NCI-H2171 treated with DMSO at 0.1 percent for 48 hours (cell line): Measurements from ENCODE around the gene MGRN1.

ENCODE experiments used
- DNase-seq: peaks from one replicate; lab custom pipeline; 2025; lab: John Stamatoyannopoulos, UW

Gene MGRN1

DNA sequence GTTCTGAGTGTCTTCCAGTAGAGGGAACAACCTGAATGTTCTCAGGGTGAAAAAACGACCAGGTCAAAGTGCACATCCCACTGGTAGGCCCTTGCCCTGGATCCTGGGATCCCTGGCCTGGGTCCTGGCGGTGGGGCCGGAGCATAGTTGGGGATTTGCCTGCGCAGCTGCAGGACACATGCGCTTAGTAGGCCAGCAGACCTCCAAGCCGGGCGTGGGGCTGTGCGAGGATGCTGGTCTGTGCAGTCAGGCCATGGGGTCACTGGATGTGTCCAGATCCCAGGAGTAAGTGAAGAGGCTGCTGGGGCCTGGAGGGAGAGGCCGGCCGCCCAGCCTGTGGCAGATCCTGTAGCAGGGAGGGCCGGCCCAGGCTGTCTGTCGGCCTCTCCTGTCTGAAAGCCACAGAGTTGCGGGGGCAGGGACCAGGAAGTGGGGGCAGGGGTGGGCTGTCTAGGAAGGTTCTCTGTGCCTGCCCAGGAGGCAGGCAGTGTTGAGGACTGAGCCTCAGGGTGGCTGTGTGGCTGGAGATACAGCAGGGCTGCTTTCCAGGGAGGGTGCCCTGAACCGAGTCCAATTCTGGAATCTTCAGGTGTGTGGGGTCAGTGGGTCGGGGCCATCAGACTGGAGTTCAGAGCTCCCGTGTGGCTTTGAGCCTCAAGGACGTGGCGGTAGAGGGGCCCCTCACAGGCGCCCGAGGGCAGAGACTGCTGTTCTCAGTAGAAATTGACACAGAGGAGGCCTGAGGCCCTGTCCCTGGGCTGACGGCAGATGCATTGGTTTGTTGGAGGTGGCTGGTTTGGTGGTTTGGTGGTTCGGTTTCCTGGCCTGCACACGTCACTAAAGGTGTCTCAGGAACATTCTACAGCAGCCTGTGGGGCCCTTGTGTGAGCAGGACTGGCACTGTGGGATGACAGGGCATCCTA, 51.5 kb downstream of the MGRN1 start:
- DNase-seq, result no peak

DNA sequence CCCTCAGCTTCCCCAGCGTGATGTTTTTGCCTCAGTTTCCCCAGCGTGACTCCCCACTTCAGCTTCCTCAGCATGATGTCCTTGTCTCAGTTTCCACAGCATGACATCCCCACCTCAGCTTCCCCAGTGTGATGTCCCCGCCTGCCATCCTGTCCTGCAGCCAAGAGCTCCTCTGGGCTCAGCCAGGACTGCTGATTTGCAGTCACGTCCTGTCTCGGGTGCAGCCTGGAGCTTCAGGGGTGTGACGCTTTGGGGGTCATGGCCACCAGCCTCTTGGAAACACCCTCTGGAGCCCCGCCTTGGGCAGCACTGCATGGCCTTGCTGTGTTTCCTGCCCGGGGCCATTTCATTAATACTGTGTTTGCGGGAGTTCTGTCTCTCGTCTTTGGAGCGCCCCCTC, 52.2 kb downstream of the MGRN1 start:
- DNase-seq, result no peak

- DNase-seq, result no peak
Measured at GRCh38 chr16:4677390-4677789, 52.8 kb downstream of the MGRN1 start.

DNA sequence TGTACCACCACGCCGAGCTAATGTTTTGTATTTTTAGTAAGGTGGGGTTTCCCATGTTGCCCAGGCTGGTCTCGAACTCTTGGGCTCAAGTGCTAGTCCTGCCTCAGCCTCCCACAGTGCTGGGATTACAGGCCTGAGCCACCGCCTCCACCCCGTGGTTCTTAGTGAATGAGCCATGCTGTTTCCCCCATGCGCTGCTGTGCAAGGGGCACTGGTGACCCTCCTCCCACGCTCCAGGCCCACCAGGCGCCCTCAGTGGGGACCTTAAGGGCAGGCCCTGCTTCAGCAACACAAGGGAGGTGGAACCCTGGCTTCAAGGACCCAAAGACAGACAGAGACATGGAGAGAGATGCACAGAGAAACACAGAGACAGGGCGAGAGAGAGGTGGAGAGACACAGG, 53.4 kb downstream of the MGRN1 start:
- DNase-seq, result no peak

- DNase-seq, result no peak
Measured at GRCh38 chr16:4678596-4678995, 54.0 kb downstream of the MGRN1 start.

GRCh38 chr16:4679156-4679849, 54.7 kb downstream of the MGRN1 start:
- DNase-seq, result peak; percentile 9

- no peak for DNase-seq
Measured at GRCh38 chr16:4679850-4680636, 55.4 kb downstream of the MGRN1 start.

GRCh38 chr16:4680673-4681470, 56.2 kb downstream of the MGRN1 start:
- DNase-seq, result no peak

- DNase-seq, result no peak
Measured at GRCh38 chr16:4681471-4682083, 57.0 kb downstream of the MGRN1 start.

- DNase-seq, result no peak
Measured at GRCh38 chr16:4682084-4682591, 57.5 kb downstream of the MGRN1 start.

DNA sequence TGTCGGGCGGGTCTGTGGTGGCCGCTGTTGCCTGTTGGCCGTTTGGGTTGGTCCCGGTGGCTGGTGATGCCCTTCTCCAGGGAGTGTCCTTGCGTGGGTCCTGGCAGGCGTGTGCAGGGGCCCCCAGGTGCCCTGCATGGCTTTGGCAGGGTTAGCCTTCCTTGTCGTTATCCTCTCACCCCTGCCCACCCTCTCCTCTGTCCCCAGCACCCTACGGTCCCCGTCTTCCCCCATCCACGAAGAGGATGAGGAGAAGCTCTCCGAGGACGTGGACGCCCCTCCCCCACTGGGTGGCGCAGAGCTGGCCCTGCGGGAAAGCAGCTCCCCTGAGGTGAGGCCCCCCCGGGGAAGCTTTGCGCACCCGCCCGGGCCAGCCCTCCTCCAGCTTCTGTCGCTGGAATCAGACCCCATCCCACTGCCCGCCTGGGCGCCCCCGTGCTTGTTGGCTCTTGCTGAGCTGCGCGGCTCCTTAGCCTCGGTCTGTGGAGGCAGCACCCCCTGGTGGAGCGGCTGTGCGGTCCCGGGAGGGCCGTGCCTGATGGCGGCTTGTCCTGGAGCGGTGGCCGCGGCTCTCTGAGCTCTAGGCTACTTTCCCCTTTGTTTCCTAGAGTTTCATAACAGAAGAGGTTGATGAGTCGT, 58.1 kb downstream of the MGRN1 start:
- no peak for DNase-seq

DNA sequence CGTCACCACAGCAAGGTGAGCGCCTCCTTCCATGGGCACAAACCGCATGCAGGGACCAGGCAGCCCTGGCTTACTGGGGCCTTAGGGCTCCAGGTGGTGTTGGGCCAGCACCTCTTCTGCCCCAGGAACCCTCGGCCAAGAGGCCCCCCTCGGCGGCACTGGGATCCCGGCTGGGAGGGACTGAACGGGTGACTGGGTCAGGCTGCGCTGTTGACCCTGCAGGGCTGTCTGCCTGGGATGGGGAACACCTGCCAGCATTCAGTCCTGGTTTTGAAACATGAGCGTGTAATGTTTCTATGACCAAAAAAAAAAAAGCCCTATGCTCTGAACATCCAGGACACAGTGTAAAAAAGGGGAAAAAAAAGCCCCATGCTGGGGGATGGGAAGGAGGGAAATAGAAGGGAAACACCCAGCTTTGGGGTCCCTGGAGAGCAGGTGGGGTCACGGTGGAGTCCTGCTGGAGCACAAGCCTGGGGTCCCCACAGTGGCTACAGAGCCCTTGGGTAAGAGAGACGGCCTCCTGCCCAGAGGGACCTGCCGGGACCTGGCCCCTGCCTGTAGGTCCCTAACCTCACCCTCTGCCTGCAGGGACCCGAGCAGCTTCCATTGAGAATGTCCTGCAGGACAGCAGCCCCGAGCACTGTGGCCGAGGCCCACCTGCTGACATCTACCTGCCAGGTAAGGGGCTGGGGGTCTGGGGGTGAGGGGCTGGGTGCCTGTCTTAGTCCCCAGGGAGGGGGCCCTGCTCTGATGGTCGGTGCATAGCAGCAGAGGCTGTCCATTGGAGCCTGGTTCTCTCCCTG, 58.8 kb downstream of the MGRN1 start:
- DNase-seq, result no peak

GRCh38 chr16:4684058-4684715, 59.6 kb downstream of the MGRN1 start:
- DNase-seq, result no peak

- DNase-seq, result no peak
Measured at GRCh38 chr16:4684763-4685162, 60.1 kb downstream of the MGRN1 start.

- DNase-seq, result no peak
Measured at GRCh38 chr16:4685292-4685691, 60.7 kb downstream of the MGRN1 start.

DNA sequence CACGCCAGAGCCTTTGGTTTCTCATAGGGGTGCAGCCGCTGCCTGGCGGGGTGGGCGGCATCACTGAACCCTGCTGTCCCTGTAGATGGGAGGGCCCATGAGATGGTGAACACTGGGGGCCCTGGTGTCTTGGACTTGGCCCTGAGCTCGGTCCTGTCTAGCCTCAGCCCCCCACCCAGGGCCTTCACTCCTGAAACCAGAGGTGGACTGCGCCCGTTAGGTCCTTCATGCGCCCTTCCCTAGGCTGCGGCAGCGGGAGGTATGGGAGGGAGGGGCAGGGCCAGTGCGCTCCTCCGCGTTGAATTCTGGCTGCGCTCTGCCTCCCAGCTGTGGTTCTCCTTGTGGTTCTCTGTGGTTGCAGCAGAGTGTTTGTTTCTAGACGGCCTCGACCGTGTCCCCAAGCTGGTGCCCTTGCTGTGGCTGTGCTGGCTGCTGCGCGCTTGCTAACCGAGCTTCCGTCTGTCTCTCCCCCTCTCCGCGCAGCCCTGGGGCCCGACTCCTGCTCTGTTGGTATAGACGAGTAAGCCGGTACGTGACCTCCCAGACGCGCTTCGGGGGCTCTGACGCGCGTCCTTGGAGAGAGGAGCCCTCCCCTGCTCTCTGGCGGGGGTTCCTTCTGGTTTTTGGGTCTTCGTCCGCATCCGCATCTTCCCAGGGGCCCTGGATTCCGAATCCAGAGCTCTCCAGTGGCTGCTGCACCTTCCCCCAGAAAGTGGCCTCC, 61.3 kb downstream of the MGRN1 start:
- no peak for DNase-seq

GRCh38 chr16:4686497-4687210, 62.0 kb downstream of the MGRN1 start:
- no peak for DNase-seq

- no peak for DNase-seq
Measured at GRCh38 chr16:4687416-4687815, 62.8 kb downstream of the MGRN1 start.
